Activated T-helper 1 cell treated with Interleukin-2 at 50 U/mL for 16 hours (primary cell): ENCODE results near the gene AXL.
"Not testable (repeated sequence)": the region's sequence is repeated elsewhere in the genome, so short reads cannot be mapped to it uniquely, and the experiment has no call there.

Experiments used
- DNase-seq: peaks from one replicate; pipeline ENCODE4 v3.0.0-alpha.2; 2020; ENCODE audit warnings: low read depth

AXL gene

DNA sequence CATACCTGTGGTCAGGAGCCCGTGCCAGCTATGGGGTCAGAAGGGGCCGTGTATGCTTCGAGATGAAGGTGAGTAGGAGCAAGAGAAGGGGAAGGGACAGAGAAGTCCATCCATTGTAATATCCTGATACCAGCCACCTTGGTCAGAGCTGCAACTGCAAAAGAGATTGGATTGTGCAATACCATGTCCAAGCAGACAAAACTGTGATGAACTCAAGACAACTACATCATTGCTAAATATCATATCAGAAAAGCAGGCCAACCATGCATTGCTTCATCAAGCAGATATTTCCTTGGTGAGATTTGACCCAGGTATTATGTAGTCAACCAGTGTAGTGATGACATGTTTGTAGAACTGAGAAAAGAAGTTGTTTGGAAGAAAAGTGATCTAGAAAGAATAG is 57.2 kb downstream of the AXL start:
- DNase-seq = no peak

DNA sequence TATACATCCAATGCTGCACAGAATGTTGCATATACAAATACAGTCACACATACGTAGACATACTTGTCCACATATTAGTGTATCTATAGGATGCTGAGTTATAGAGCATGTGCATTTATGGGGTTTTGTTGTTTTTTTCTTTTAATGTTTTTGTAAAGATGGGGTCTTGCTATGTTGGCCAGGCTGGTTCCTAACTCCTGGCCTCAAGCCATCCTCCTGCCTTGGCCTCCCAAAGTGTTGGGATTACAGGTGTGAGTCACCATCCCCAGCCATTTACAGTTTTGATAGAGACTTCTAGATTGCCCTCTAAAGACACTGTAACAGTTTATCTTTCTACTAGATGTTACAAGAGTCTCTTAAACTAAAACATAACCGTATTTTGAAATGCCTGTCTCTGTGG is 59.5 kb downstream of the AXL start:
- no peak for DNase-seq

DNA sequence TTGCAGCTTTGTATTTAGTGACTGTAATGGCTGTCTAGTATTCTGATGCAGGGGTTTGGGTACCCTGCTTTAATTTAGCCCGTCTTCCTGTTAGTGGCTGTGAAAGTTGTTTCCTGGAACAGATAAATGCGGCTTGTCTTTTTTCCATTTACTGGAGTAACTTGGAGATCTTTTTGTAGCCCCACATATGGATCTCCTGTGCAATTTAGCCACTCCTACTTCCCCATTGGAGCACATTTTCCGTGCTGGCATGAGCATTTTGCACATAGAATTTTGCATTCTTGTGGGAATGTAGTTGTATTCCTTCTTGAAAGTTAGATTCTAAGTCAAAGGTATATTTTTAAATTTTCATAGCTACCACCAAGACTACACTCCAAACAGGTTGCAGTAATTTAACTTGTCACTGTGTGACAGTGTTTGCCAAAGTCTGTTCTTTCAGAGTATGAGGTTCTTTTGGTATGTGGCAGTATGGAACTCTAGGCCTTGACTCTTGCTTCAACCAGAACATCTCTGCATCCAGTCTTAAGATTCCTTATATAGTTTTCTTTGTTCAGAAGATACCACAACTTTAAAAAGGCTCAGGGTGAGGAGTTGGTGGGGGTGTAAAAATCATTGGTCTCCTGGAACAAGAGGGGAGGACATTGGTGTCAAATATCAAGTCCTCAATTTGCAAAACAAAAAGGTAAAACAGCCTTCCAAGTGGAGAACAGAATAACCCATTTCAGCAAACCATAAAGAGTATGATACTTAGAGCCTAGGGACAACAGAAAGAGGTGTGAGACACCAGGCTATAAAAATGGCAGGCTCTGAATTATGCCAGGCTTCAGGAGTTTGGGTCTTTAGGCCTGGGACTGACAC is 69.9 kb downstream of the AXL start:
- DNase-seq = no peak

DNA sequence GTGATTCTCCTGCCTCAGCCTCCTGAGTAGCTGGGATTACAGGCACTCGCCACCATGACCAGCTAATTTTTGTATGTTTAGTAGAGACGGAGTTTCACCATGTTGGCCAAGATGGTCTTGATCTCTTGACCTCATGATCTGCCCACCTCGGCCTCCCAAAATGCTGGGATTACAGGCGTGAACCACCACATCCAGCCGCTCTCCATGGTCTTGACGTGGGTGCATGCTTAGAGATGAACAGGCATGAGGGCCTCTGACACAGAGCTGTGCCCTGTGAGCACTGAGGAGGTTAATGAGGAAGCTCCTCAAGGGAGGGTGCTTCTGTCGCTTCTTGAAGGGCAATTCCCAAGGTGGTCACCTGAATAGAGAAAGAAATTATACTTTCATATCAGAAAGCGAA is 70.8 kb downstream of the AXL start:
- DNase-seq = not testable (repeated sequence)

DNA sequence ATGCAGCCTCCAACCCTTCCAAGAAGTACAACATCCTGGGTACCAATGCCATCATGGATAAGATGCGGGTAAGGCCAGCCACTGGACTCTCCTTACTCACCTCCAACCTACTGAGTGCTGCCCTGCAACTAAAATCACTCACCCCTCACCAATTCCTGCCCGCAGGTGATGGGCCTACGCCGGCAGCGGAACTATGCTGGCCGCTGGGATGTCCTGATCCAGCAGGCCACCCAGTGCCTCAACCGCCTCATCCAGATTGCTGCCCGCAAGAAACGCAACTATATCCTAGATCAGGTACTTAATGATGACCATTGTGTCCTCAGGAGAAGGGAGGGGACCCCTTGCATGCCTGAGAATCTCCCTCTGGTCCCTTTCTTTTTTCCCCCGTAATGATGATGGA is 75.4 kb downstream of the AXL start:
- DNase-seq = no peak

DNA sequence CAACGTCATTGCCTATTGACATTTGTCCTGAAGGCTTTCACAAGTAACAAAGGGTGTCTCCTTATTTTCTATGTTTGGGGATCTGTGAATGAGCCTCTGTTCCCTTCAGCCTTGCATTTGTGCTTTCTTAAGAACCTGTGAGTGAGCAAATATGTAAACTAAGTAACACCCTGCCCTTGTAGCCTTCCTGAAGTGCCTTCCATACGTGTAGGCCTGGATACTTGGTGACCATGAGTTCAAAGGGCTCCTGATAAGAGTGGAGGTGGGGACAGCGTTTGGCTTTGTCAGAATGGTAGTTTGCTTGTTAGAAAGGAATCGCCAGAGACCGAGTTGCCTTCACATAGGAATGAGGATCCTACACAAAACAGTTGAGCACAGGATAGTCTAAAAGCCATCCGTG is 76.5 kb downstream of the AXL start:
- no peak for DNase-seq

DNA sequence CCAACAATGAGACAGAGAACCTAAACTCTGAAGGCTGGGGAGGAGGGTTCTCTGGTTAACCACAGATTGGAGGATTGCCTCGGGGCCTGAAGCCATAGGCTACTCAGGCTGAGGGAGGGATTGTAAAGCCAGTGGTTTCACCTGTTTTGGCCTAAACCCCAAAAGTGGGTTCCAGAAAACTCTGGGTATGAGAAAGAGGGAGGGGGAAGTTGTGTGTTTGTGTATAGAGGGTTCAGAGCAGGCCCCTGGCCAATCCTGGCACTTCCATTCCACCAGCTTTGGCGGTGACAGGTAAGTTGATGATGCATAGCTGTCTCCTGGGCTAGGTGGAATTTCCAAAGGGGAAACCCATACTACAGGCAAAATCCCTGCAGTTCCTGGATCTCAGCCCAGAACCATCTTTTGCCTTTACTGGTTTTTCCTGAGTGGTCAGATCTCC is 77.4 kb downstream of the AXL start:
- no peak for DNase-seq

DNA sequence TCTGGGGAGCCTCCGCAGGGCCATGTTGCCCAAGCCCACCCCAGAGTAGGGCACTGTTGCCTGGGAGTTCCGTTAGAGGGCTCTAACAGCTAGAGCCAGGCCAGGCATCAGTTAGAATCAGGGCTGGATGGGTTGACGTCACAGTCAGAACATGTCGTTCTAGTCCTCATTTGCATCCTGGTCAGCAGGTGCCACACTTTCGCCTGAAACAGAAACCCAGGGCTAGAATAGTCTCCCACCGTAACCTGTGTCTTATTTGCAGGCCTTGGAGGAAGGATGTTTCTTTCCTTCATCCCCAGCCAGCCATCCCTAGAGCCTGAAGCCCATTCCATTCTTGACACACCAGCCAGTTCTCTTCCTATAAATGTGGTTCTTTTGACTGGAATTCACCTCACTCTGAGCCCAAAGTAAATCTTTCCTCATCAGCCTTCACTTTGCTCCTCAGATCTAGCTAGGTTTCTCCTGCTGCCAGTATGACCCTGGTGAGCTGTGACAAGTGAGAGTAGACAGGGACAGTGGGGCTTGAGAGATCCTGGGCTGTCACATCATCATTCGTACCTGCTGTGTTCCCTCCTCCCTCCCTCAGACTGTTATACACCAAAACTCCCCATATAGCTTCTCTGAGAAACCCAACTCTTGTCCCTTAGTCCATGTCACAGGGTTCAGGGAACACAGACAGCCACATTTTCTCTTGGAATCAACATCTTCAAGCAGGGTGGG is 78.8 kb downstream of the AXL start:
- DNase-seq = no peak

DNA sequence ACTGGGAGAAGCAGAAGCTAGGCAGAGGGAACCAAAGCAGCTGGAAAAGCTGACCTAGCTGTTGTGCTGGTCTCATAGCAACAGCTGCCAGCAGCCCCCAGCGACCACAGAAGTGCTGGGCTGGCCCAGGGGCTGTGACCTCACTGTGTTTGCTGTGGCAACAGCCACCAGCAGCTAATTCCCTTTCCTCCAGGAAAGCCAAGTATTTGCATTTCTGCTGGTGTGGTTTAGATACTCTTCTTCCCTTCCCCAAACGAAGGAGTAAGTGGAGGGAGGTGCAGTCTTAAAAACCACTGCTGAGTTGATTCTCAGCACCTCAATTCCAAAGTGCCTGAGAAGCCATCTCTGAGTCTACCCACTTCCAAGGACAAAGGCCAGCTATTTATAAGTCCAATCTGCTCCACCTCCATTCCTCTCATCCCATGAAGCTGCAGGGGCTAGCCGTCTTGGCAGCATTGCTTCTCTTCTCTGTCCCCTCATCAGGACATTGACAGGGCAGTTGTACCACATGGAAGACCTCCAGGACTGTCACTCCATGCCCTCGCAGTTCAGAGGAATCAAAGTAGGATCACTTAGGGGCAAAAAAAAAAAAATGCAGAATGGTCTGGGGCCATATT is 79.4 kb downstream of the AXL start:
- peak; percentile 22 for DNase-seq

DNA sequence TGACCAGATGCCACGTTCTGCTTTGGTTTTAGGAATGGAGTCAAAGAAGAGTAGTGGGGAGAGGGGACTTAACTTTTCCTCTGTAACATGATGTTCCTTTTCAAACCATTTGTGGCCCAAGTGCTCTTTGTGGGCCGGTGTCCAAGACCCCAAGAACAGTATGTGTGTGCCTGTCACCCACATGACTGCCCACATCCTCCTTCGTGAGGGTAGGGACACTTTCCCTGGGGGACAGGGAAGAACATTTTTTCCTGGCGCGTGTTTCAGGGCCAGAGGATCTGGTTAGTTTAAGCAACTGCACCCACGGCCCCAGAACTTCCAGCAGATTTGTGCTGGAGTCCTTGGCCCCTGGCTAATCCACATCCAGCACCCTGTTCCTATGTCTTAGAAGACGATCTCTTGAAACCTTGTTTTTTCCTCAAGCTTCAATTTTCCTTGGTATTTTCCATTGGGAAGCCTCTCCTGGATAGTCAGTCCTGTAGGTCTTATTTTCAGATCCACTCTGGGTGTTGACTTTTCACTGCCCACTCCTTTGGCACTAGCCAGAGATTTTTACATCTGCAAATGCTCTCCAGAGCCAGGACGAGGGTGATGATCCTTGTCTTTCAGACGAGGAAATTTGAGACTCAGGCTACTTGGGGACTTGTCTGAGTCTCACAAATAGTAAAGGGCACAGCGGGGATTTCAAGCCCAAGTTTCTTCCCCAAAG is 80.2 kb downstream of the AXL start:
- no peak for DNase-seq

DNA sequence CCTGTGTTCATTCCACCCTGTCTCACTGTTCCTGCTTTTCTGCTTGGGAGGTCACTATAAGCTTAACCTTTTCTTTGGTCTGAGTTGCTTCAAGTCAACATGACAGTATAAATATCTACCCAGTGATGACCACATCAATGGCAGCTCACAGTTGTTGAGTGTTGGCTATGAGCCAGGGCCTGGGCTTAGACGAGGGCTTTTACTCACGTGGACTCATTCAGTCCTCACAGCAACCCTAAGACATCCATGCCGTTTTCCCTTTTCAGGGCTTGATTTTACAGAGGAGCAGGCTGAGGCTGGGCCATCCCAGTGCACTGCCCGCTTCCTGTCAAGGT is 80.7 kb downstream of the AXL start:
- DNase-seq = peak; percentile 38

DNA sequence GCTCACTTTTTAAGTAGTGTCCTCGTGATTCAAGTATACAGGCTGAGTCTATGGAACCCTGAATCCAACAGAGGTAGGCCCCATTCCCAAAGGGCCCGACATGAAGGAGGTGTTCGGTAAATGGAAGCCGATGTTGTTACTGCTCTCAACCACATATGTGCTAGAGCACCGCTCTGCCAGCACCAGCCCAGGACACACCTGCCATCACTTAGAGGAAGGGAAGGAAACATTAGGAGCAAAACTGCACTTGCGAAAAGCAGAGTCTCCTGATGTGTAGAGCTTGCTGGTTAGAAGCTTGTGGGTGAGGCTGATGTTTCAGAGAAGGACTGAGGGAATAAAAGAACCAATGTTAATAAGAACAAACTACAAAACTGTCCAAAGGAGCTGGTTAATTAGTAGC is 81.5 kb downstream of the AXL start:
- DNase-seq = no peak

DNA sequence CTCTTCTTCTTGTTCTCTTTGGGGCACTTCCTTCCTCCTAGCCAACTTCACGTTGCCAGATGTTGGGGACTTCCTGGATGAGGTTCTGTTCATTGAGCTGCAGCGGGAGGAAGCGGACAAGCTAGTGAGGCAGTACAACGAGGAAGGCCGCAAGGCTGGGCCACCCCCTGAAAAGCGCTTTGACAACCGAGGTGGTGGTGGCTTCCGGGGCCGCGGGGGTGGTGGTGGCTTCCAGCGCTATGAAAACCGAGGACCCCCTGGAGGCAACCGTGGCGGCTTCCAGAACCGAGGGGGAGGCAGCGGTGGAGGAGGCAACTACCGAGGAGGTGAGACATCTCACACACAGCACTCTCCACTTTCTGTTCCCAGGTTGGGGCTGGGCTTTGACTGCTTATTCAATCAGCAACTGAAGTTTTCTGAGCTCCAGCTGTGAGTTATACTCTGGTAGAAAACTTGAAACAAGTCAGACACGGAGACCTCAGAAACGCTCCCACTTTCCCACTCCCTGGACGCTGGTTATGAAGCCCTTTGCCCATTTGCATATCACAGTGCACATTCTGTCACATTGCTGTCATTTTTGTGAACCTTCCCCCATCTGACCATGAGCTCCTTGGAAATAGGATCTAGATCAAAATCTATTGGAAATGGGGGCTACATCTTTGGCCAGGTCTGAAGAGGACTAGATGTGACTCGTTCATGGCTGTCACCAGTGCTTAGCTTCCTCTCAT is 83.8 kb downstream of the AXL start:
- peak; percentile 47 for DNase-seq

DNA sequence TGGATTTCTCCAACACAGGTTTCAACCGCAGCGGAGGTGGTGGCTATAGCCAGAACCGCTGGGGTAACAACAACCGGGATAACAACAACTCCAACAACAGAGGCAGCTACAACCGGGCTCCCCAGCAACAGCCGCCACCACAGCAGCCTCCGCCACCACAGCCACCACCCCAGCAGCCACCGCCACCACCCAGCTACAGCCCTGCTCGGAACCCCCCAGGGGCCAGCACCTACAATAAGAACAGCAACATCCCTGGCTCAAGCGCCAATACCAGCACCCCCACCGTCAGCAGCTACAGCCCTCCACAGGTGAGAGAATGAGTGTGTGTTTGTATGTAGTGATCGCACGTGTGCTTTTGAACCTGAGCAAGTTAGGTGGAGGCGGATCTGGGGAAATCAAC is 84.9 kb downstream of the AXL start:
- no peak for DNase-seq

DNA sequence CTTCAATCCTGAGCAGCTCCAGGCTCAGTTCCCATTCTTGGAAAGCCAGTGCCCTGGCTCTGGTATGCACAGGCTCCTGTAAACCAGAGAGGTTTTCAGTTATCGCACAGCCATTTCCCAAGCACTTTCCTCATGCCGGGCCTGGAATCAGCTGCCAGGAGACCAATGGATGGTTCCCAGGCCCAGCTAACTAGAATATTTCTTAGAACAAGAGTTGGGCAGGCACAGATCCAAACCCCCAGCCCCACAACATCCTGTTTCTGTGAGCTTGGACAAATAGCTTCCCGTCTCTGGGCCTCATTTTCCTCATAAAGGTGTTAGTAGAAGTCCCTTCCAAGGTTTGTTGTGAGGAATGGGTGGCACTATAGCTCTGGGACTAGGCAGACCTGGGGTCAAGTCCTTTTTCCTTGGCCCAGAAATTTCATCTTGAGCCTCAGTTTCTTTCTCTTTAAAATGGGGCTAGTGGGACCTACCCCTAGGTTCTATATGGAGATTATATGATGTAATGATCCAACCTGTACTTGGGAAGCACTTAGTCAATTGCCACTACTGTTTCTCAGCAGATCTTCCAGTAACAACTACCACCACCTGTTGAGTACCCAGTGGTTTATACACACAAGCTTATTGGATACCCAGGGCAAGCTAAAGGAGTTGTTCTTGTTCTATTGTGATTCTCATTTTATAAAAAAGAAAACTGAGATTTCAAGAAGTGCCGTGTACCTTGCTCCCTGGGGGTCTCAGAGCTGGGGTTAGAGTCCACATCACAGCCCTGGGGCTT is 85.9 kb downstream of the AXL start:
- no peak for DNase-seq

DNA sequence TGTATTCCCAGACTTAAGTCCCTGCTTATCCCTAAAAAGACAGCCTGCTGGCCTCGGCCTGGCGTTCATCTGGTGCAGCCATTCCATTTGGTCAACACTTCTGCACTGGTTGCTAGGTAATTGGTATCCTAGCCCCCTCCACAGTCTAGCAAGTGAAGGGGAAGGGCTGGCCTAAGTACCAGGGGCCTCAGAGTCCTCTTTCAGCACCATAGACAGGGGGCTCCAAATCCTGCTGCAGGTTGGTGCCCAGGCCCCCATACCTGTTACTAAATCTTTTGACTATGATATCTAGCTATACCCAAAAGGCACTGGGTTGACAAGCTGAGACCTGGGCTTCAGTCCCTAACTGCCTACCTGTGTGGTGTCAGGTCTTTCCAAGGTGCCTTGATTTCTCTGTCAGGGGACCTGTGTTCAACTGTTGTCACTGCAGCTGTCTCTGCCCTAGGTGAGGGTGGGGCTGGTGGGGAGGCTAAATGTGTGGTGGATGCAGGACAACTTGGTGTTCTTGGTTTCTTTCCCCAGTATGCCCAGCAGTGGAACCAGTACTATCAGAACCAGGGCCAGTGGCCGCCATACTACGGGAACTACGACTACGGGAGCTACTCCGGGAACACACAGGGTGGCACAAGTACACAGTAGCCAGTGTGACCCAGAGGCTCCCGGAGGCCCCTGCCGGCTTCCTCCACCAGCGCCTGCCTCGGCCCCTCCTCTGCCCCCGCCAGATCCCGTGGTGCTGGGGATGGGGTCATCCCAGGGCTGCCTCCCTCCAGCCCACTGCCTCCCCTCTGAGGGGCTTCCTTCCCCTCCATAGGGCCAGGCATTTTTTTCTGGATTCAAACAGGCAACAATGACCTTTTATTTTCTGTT is 87.1 kb downstream of the AXL start:
- DNase-seq = no peak

DNA sequence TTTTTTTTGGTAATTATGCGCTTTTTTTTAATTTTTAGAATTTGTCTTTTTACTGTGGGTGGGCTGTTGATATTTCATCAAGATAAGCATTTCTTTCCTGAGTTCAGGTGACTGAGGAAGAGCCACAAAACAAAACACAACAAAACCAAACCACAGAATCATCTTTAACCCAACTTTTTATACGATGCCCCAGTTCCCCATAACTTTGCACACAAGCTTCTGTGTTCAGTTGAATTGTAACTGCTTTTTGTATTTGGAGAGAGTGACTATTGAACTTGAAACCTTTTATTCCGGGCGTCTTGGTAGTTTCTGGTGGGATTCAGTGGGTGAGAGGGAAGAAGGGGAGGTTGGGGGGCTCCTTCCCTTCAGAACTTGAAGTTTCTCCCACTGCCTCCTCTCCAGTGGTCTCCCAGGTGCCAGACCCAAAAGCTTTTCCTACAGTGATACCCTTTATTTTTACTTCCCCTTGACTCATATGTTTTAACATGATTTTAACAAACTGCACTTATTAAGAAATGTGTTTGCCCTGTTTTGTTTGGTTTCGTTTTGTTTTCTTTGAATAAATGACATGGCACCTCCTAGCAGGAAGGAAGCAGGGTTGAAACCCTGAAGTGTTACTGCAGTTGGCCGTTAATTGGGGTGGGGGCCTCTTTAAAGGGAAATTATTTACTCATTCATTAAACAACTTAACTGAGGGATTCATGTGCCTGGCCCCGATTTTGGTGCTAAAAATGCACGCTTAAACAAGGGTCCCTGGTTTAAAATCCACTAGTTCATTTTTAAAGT is 88.3 kb downstream of the AXL start:
- DNase-seq = no peak

DNA sequence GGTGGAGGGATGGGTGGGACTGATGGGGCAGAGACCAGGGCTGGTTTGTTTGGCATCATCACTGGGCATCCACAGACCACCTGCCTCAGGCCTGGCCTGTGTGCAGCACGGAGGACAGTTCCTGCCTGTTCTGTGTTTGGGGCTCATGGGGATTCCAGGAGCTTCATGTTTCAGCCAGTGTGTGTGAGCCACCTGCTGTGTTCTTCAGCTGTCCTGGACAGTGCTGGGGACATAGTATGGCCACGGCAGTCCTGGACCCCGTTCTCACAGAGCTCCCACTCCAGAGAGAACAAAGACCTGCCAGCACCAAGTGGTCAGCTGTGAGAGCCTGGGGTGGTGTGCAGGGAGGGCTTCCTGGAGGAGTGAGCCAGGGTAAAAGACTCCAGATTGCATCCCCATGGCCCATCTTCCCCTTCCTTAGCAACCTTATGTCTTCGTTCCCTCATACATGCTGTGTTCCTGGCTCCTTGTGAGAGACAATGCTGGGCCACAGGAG is 89.0 kb downstream of the AXL start:
- DNase-seq = no peak
